Activated CD4-positive, alpha-beta T cell treated with anti-CD3 and anti-CD28 coated beads, Interleukin-2, amount 50 U/mL, for 24 hours (primary cell): ENCODE results near the gene SYT17.

Experiments
- DNase-seq, 2 donors: peaks; one replicate each; pipeline ENCODE4 v3.0.0-alpha.2; 2020; ENCODE audit warnings: low read depth in 1 of 2, low spot score in 1 of 2

Gene SYT17

GRCh38 chr16:19215705-19216104 lies 47.7 kb downstream of the SYT17 start:
- no peak for DNase-seq

- DNase-seq, result no peak
These were observed 50.5 kb downstream of the SYT17 start for GRCh38 chr16:19218581-19218980.

DNA sequence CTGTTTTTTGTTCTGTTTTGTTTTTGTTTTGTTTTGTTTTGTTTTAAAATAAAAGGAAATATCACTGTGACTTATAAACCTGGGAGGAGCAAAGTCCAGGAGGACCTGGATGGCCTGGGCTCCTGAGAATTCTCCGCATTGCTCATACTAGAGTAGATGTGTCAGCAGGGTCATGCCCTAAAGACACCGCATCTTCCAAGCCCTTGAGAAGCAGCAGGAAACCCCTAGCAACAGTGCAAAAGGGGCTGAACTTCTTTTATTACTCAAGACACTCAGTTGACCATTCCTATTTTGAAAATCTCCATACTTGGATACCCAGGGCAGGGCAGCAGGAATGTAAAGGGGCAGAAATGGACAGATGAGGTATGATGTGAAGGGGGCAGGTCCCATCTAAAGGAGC lies 51.8 kb downstream of the SYT17 start:
- no peak for DNase-seq

- DNase-seq, result peak; percentile 3 to 4
These were observed 55.5 kb downstream of the SYT17 start for GRCh38 chr16:19223235-19224170.

DNA sequence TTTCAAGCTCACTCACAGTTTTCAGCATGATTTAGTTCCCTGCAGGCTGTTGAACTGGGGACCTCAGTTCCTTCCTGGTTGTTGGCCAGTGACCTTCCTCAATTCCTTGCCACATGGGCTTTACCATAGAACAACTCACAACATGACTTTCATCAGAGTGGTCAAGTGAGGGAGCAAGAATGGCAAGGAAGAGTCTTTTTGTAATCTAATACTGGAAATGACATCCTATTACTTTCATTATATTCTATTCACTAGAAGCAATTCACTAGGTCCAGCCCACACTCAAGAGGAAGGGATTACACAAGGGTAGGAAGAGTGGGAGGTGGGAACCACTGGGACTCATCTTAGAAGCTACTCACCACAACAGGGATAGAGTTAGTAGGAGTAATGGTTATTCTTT lies 57.6 kb downstream of the SYT17 start:
- DNase-seq, result no peak

- no peak for DNase-seq
These were observed 59.6 kb downstream of the SYT17 start for GRCh38 chr16:19227643-19228042.

- no peak for DNase-seq
These were observed 60.0 kb downstream of the SYT17 start for GRCh38 chr16:19228052-19228451.

GRCh38 chr16:19228575-19228974 lies 60.5 kb downstream of the SYT17 start:
- DNase-seq, result no peak

DNA sequence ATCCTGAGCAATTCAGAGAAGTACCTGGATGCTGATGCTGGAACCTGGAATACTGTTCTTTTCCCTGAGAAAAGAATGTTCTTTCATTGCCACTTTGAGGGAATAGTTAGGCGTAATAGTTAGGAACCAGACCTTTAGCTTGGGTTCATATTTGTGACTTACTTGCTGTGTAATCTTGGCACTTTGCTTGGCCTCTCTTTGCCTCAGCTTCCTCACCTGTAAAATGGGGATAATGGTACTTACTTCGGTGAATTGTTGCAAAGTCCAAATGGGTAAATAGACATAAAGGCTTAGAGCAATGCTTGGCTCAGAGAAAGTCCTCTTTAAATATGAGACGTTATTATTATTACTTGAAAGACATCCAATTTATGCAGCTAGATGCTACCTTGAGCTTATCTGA lies 62.5 kb downstream of the SYT17 start:
- DNase-seq, result no peak

GRCh38 chr16:19231881-19232280 lies 63.8 kb downstream of the SYT17 start:
- DNase-seq, result no peak

DNA sequence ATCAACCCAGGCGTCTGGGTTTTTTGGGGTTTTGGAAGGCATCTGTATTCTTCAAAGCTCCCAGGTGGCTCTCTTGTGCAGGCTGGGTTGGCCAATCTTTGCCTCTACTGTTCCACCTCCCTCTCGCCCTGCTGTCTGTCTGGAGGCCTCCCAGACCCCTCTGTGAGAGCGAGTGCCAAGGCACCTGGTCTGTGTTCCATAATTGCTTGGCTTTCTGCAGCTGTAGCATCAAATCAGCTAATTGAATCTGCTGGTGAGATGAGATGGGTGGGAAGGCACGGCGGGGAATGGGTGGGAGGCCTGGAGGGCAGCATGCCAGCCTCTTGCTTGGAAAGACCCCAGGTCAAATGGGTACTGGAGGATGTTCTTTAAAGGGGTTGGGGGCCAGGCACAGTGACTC lies 64.9 kb downstream of the SYT17 start:
- no peak for DNase-seq

DNA sequence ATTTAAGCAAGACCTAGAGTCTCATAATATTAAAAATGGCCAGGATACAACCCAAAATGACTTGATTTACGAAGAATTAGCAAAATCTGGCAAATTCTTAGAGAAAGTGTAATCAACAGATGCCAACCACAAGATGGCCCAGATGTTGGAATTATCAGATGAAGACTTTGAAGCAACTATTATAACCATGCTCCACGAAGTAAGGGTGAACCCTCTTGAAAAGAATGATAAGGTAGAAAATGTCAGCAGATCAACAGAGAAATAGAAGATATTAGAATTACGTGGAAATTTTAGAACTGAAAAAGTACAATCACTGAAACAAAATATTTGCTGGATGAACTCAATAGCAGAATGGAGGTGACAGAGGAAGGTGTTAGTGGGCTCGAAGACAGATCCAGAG lies 67.4 kb downstream of the SYT17 start:
- no peak for DNase-seq

GRCh38 chr16:19235886-19236285 lies 67.8 kb downstream of the SYT17 start:
- DNase-seq, result no peak

DNA sequence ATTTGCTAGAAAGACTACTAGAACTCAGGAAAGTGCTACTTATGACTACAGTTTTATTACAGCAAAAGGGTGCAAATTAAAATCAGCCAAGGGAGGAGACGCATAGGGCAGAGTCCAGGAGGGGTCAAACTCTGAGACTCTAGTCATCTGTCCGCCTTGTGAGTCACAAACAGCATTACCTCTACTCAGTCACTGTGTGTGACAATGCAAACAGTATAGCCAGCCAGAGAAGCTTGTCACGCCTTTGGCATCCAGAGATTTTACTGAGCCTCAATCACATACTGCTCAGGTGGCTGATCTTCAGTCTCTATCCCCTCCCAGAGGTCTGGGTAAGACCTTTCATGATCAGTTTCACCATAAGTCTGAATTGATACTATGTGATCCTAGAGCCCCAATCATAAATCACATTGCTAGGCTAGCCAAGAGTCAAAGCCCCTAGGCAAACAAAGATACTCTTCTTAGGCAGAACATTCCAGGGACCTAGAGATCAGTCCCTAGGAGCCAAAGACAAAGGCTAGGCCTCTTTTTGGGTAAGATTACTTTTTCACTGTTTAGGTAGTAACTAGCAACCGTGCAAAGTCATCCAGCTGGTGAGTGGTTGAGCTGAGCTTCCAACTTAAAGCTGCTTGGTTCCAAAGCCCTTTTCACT lies 68.6 kb downstream of the SYT17 start:
- DNase-seq, result no peak

DNA sequence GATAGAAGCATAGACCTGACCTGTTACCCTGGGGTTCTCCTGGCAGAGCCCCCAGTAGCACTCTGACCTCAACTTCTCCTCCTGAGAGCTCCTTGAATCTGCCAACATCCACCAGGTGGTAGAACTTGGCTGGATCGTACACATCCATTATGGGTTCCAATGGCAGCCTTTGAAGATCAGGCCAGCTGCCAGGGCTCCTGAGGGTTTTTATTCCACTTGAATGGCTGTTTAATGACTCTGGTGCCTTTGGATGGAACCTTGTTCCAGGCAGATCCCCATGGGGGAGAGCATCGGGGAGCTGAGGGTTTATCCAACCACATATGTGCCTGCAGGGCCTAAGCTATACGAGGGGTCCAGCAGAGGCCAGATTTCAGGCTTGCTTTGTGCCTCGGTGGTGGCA lies 70.4 kb downstream of the SYT17 start:
- no peak for DNase-seq

DNA sequence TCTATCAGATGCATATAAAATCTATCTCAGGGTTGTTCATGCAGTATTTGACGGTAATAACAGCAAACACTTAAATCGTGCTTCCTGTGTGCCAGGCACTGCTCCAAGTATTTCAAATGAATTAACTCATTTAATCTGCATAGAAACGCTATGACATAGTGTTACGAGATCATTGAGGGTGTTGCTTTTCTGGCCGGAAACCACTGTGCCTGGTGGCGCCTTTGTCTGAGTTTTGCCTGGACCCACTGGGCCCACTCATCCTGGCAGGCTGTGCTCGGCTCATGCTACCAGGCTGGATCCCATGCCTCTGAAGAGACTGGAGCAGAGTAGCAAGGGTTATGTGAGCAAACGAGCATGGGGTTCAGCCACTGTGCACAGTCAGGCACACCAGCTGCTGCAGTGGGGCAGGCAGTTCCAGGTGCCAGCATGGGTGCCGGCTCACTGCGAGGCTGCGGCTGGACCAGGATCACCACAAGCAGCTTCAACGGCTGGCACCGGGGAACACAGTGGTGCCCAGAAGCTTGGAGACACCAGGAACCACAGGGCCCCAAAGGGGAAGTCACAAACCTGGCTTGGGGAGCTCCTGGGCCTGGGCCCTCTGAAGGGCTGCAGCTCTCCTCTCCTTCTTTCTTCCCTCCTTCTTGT lies 71.6 kb downstream of the SYT17 start:
- DNase-seq, result no peak

- no peak for DNase-seq
These were observed 72.5 kb downstream of the SYT17 start for GRCh38 chr16:19240494-19240893.

GRCh38 chr16:19241512-19241911 lies 73.5 kb downstream of the SYT17 start:
- DNase-seq, result no peak

- DNase-seq, result no peak
These were observed 74.1 kb downstream of the SYT17 start for GRCh38 chr16:19242186-19242585.

DNA sequence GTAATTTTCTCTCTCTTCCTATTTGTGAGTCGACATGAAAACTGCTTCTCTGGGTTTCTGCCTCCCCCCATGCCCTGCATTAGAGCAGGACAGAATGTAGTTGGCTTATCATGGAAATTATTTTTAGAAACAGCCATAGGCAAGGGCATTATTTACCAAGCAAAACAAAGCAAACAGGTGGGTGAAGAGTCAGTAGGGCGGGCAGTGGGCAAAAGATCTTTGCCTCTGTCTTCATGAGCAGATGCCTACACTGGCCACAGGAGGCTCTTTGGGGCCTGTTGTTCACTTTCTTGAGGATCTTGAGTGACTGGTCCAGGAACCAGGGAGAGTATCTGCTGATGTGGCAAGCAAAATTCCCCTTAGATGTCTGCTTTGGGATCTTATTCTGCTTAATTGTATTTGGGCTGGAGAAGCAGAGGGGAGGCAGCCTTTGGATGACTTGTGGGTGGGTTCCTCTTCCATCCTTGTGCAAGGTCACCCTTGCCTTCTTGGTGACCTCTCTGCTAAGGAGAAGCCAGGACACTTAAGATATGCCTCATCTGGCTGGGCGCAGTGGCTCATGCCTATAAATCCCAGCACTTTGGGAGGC lies 75.0 kb downstream of the SYT17 start:
- no peak for DNase-seq

DNA sequence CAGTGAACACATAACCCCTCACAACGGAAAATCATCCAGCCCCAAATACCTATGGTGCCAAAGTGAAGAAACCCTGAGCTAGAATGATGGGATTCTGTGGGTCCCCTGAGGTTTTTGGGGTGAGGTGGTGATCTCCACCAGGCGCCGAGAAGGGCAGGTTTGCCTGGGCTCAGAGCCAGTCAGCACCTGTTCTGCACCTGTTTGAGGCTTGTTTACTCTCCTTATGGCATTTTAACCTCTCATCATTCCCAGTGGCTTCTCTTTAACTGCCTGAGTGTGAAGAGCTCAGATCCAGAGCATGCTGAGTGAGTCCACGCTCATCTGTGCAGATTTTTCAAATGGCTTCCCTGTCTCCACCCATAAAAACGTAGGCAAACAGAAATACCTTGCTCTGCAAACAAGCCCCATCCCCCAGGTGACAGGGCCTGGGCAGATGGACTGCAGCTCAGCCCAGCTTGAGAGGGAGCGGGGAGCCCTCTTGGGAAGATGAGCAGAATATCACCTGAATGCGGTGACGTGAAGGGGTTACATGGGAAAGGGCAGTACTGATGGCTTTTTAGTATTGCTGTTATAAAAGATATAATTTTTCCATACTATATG lies 77.4 kb downstream of the SYT17 start:
- no peak for DNase-seq
